Activated T-cell treated with anti-CD3 and anti-CD28 coated beads, Interleukin-2, amount 50 U/mL, for 24 hours (primary cell): ENCODE measurements around the gene CLPTM1L.

Experiments used
- DNase-seq: peaks from one replicate; pipeline ENCODE4 v3.0.0-alpha.2; 2020
- H3K27ac Mint-ChIP-seq: 2 replicates; pipeline ENCODE4 v1.8.0; 2020; ENCODE audit warnings: mild to moderate bottlenecking, mixed read lengths
- H3K27me3 Mint-ChIP-seq: 2 replicates; pipeline ENCODE4 v1.8.0; 2020; ENCODE audit warnings: mixed read lengths
- H3K36me3 Mint-ChIP-seq: 2 replicates; pipeline ENCODE4 v1.8.0; 2020; ENCODE audit warnings: low read depth, mixed read lengths
- H3K4me1 Mint-ChIP-seq: 2 replicates; pipeline ENCODE4 v1.8.0; 2020; ENCODE audit warnings: low read depth, mixed read lengths
- H3K4me3 Mint-ChIP-seq: 2 replicates; pipeline ENCODE4 v1.8.0; 2020; ENCODE audit warnings: mild to moderate bottlenecking, moderate library complexity, mixed read lengths
- H3K9me3 Mint-ChIP-seq: 2 replicates; pipeline ENCODE4 v1.8.0; 2020; ENCODE audit warnings: mixed read lengths

CLPTM1L gene

GRCh38 chr5:1324301-1324700 is 20.6 kb downstream of the CLPTM1L start:
- no peaks in the 10 kb centered on the region for H3K27me3 Mint-ChIP-seq
- H3K36me3 Mint-ChIP-seq = peaks cover 82% of the 10 kb centered on the region
- peak; percentile 19 for DNase-seq
- H3K4me3 Mint-ChIP-seq = no peak overlapping the region
- no peaks in the 10 kb centered on the region for H3K9me3 Mint-ChIP-seq
- no peak overlapping the region for H3K27ac Mint-ChIP-seq
- H3K4me1 Mint-ChIP-seq = peaks cover 12% of the 10 kb centered on the region

- H3K4me3 Mint-ChIP-seq = no peak overlapping the region
- no peaks in the 10 kb centered on the region for H3K9me3 Mint-ChIP-seq
- H3K36me3 Mint-ChIP-seq = peaks cover 83% of the 10 kb centered on the region
- H3K27ac Mint-ChIP-seq = no peak overlapping the region
- peaks cover 11% of the 10 kb centered on the region for H3K4me1 Mint-ChIP-seq
- peak; percentile 20 for DNase-seq
- no peaks in the 10 kb centered on the region for H3K27me3 Mint-ChIP-seq
Measured at GRCh38 chr5:1323803-1324173, 21.1 kb downstream of the CLPTM1L start.

GRCh38 chr5:1322955-1323802 is 21.7 kb downstream of the CLPTM1L start:
- DNase-seq = peak; percentile 23
- Mint-ChIP-seq H3K9me3 (no peaks in the 10 kb centered on the region), H3K36me3 (peaks cover 83% of the 10 kb centered on the region)

GRCh38 chr5:1322036-1322900 is 22.6 kb downstream of the CLPTM1L start:
- no peak overlapping the region for H3K4me3 Mint-ChIP-seq
- H3K27me3 Mint-ChIP-seq = no peaks in the 10 kb centered on the region
- peaks cover 8% of the 10 kb centered on the region for H3K4me1 Mint-ChIP-seq
- peak; percentile 27 for DNase-seq
- H3K27ac Mint-ChIP-seq = no peak overlapping the region
- H3K9me3 Mint-ChIP-seq = no peaks in the 10 kb centered on the region
- peaks cover 87% of the 10 kb centered on the region for H3K36me3 Mint-ChIP-seq

More at GRCh38 chr5:1322955-1323802, 21.7 kb downstream of the CLPTM1L start:
- Mint-ChIP-seq H3K4me1 (peaks cover 6% of the 10 kb centered on the region), H3K27ac (no peak overlapping the region), H3K4me3 (no peak overlapping the region), H3K27me3 (no peaks in the 10 kb centered on the region)

GRCh38 chr5:1321576-1321975 is 23.3 kb downstream of the CLPTM1L start:
- peaks cover 91% of the 10 kb centered on the region for H3K36me3 Mint-ChIP-seq
- H3K9me3 Mint-ChIP-seq = no peaks in the 10 kb centered on the region
- no peaks in the 10 kb centered on the region for H3K27me3 Mint-ChIP-seq
- H3K4me1 Mint-ChIP-seq = peaks cover 14% of the 10 kb centered on the region
- H3K4me3 Mint-ChIP-seq = no peak overlapping the region
- DNase-seq = peak; percentile 23
- no peak overlapping the region for H3K27ac Mint-ChIP-seq

- no peak overlapping the region for H3K4me3 Mint-ChIP-seq
- DNase-seq = peak; percentile 26
- H3K9me3 Mint-ChIP-seq = no peaks in the 10 kb centered on the region
- H3K36me3 Mint-ChIP-seq = peaks cover 84% of the 10 kb centered on the region
- no peak overlapping the region for H3K27ac Mint-ChIP-seq
- no peaks in the 10 kb centered on the region for H3K27me3 Mint-ChIP-seq
- peaks cover 22% of the 10 kb centered on the region for H3K4me1 Mint-ChIP-seq
Measured at GRCh38 chr5:1320436-1321344, 24.2 kb downstream of the CLPTM1L start.

GRCh38 chr5:1319436-1320256 is 25.3 kb downstream of the CLPTM1L start:
- Mint-ChIP-seq H3K36me3 (peaks cover 74% of the 10 kb centered on the region), H3K27me3 (no peaks in the 10 kb centered on the region), H3K4me1 (peaks cover 32% of the 10 kb centered on the region), H3K9me3 (no peaks in the 10 kb centered on the region), H3K4me3 (no peak overlapping the region), H3K27ac (no peak overlapping the region)
- DNase-seq = peak; percentile 27

GRCh38 chr5:1318659-1319251 is 26.1 kb downstream of the CLPTM1L start:
- Mint-ChIP-seq H3K27ac (no peak overlapping the region), H3K36me3 (peaks cover 65% of the 10 kb centered on the region), H3K4me3 (no peak overlapping the region), H3K9me3 (no peaks in the 10 kb centered on the region), H3K27me3 (no peaks in the 10 kb centered on the region), H3K4me1 (peaks cover 41% of the 10 kb centered on the region)
- peak; percentile 28 for DNase-seq

- Mint-ChIP-seq H3K4me1 (peaks cover 48% of the 10 kb centered on the region), H3K27me3 (no peaks in the 10 kb centered on the region), H3K4me3 (no peak overlapping the region), H3K36me3 (peaks cover 62% of the 10 kb centered on the region), H3K9me3 (no peaks in the 10 kb centered on the region), H3K27ac (no peak overlapping the region)
- peak; percentile 22 for DNase-seq
Measured at GRCh38 chr5:1317921-1318565, 26.9 kb downstream of the CLPTM1L start.

GRCh38 chr5:1316588-1317340 is 28.1 kb downstream of the CLPTM1L start:
- H3K9me3 Mint-ChIP-seq = no peaks in the 10 kb centered on the region
- peak overlapping the region; percentile 59 for H3K4me3 Mint-ChIP-seq
- H3K27ac Mint-ChIP-seq = peak overlapping the region; percentile 90
- DNase-seq = peak; percentile 30
- H3K36me3 Mint-ChIP-seq = peaks cover 52% of the 10 kb centered on the region
- H3K27me3 Mint-ChIP-seq = no peaks in the 10 kb centered on the region
- H3K4me1 Mint-ChIP-seq = peaks cover 61% of the 10 kb centered on the region

- Mint-ChIP-seq H3K4me1 (peaks cover 67% of the 10 kb centered on the region), H3K9me3 (peaks cover 3% of the 10 kb centered on the region), H3K36me3 (peaks cover 44% of the 10 kb centered on the region), H3K27me3 (no peaks in the 10 kb centered on the region), H3K27ac (peak overlapping the region; percentile 90), H3K4me3 (peak overlapping the region; percentile 59)
- DNase-seq = peak; percentile 71
Measured at GRCh38 chr5:1315709-1316587, 29.0 kb downstream of the CLPTM1L start.
